H1 (cell line): ENCODE results near the gene ZMAT1. TPM values are rescaled to one million over a fixed set of nuclear protein-coding genes. Genes with fewer than 3 reads are reported as not detected.

ENCODE experiments used
- BCL11A ChIP-seq, 2 experiments: IDR thresholded peaks; one replicate each; pipeline ENCODE4 v1.6.1; 2011; ENCODE audit warnings: low read depth in 2 of 2, low read length in 2 of 2, mild to moderate bottlenecking in 2 of 2
- GTF2F1 ChIP-seq: IDR thresholded peaks from 2 replicates; pipeline ENCODE4 v1.6.1; 2012; ENCODE audit warnings: low read depth, low read length, improper control_type of control experiment, borderline replicate concordance
- RAD21 ChIP-seq, 2 experiments: IDR thresholded peaks in 1 of 2; conservative IDR thresholded peaks in 1 of 2; 2 replicates each; pipeline ENCODE4 v1.6.1; 2011; ENCODE audit warnings: low read depth in 2 of 2, low read length in 2 of 2, improper control_type of control experiment in 1 of 2, inconsistent platforms in 1 of 2, mild to moderate bottlenecking in 1 of 2, moderate library complexity in 1 of 2
- RBBP5 ChIP-seq: IDR thresholded peaks from 2 replicates; pipeline ENCODE4 v1.7.1; 2012; ENCODE audit warnings: low read depth, mild to moderate bottlenecking, inconsistent platforms, low read length, moderate library complexity, borderline replicate concordance
- RFX5 ChIP-seq: IDR thresholded peaks from 2 replicates; pipeline ENCODE4 v1.6.1; 2011; ENCODE audit warnings: low read depth, low read length, improper control_type of control experiment, borderline replicate concordance
- polyA plus RNA-seq, 7 experiments: library from polyadenylated mRNA; depleted of rRNA in 3 of 7; stranded (reverse) in 5 of 7; unstranded in 2 of 7; fragments of >200 nt in 5 of 7; fragments of 200-250 nt in 2 of 7; gene quantifications; 1 replicate in 5 of 7; 2 replicates in 1 of 7; 4 replicates in 1 of 7; pipeline versions ENCODE4 v1.2.1 to v1.2.3, GENCODE V29; 2011 to 2013; ENCODE audit warnings: missing spikeins in 2 of 7, mixed read lengths in 2 of 7
- small RNA-seq: library from polyadenylated mRNA; stranded (forward); fragments of <200 nt; extraction: miRNeasy Mini kit (QIAGEN cat#:217004); gene quantifications from one replicate; pipeline ENCODE3, GENCODE V24; 2013; ENCODE audit not compliant: insufficient read depth
- total RNA-seq: library from RNA; stranded (reverse); fragmentation: NEBNext Ultra II Directional; extraction: Animal tissue kit (Norgen Biotek cat#: 25700); gene quantifications from 2 replicates; pipeline ENCODE4 v1.2.1, GENCODE V29; 2021

The ZMAT1 gene
- total and polyA plus RNA-seq, 2 of the 8 experiments (the other 6 are each of a cell fraction or from before 2014, with no cell fraction given), result 1.3 to 1.4 TPM

DNA sequence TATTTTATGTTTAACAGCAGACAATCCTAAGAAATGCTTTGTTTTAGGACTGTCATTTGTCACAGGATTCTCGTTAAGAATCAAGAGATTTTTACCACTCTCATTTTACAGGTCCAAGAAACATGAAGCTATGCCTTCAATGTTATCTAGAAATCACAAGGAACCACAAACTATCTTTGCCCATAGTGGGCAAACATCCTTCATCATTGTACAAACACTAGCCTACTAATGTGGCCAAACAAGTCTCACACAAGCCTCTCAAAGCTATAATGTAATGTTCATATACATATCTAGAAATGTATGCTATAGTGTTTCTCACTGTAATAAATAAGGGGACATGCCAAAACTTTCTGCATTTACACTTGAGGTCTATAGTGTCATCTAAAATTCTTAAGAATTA is 26.8 kb downstream of the ZMAT1 start (continued):
- TF ChIP-seq RAD21 (IDR thresholded peaks at IDR 0.05 in 1 of 2, conservative IDR thresholded peaks at IDR 0.05 in 1 of 2; ENCODE audit: low read depth in 2 of 2, low read length in 2 of 2) (no peak), BCL11A (IDR thresholded peaks at IDR 0.05; ENCODE audit: low read depth in 2 of 2, low read length in 2 of 2) (no peak), GTF2F1 (no peak), RFX5 (no peak), RBBP5 (no peak)
- TF ChIP-seq, all 59 proteins: peak for 0

Small RNAs within 50 kb of the gene (small RNA-seq; reads per million reads assigned to genes)
- not detected for gene RNU6-345P

Other genes with a start within 250 kb of the ZMAT1 start
- 15.1 and 15.7 TPM in 2 replicates for gene TCEAL2, start 193.7 kb upstream of the ZMAT1 start, total RNA-seq
- gene TCEAL2, start 193.7 kb upstream of the ZMAT1 start, polyA plus RNA-seq (2011; rRNA removed), result not detected in 2 replicates
- gene TCEAL6, start 210.5 kb upstream of the ZMAT1 start, total RNA-seq, result not detected in 2 replicates
- not detected in 2 replicates for gene TCEAL6, start 210.5 kb upstream of the ZMAT1 start, polyA plus RNA-seq (2011; rRNA removed)
- gene BEX5, start 223.9 kb upstream of the ZMAT1 start, total RNA-seq, result 9.9 and 12.0 TPM in 2 replicates
- gene BEX5, start 223.9 kb upstream of the ZMAT1 start, polyA plus RNA-seq (2011; rRNA removed), result 0.15 TPM in 1 of 2 replicates, not detected in the other